NCI-H1436 treated with DMSO at 0.1 percent for 48 hours (cell line): ENCODE data around the gene WDR89.
"Not testable (repeated sequence)": the region's sequence is repeated elsewhere in the genome, so short reads cannot be mapped to it uniquely, and the experiment has no call there.

Experiments used
- DNase-seq: peaks from one replicate; lab custom pipeline; 2025; lab: John Stamatoyannopoulos, UW

WDR89 gene

GRCh38 chr14:63641473-63642228 is at the start of gene WDR89:
WDR89 (minus strand) TSS chr14:63641871; CDS start chr14:63599942, 41,929 bp downstream.
- peak; percentile 96 for DNase-seq

DNA sequence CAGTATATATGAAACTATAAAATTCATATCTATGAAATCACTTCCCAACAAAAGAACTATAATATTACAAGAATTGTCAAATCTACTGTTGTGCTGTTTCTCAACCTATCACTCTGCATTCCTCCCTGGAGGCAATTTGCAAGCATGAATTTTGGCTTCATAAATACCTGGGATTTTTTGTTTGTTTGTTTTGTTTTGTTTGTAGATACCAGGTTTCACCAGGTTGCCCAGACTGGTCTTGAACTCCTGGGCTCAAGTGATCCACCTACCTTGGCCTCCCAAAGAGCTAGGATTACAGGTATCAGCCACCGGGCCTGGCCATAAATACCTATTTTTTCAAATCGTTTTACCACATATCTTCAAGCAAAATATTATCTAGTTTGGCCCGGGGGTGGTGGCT is 47.5 kb upstream of the WDR89 start:
- DNase-seq, result no peak

DNA sequence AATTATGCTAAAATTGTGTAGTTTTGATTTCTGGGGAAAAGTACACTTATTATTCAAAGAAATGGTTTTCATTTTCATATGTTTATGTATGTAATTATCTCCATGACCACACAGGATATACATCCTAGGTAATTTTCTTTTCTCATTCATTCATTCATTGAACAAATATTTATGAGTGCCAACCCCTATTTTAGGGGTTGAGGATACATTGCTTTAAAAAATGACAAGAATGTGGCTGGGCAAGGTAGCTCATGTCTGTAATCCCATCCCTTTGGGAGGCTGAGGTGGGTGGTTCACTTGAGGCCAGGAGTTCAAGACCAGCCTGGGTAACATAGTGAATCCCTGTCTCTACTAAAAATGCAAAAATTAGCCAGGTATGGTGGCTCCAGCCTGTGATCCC is 45.3 kb upstream of the WDR89 start:
- no peak for DNase-seq

GRCh38 chr14:63685401-63685800 is 43.7 kb upstream of the WDR89 start:
- DNase-seq, result no peak

DNA sequence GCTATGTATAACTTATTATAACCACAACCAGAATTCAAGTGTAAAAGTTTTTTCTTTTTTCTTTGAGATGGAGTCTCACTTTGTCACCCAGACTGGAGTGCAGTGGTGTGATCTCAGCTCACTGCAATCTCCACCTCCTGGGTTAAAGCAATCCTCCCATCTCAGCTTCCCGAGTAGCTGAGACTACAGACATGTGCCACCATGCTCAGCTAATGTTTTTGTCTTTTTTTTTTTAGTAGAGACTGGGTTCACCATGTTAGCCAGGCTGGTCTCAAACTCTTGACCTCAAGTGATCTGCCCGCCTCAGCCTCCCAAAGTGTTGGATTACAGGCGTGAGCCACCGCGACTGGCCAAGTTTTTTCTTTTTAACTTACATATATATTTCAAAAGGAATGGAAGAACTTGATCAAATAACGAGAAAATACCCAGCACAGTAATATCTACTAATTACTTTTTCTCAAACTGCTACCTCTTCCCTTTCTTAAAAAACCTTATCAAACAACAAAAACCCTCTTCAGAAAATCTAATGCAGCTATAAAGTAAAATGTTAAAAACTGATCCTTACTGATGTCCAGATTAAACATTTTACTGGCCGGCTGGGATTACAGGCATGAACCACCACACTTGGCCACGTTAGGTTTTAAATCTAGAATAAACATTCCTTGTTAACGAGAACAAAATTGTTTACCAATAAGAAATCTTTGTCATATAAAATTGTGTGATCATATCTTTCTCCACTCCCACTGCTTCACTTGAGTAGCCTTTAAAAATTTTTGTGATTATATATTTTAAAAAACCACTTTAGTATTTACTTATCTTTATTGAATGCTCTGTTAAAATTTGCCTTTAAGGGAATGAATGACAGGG is 41.3 kb upstream of the WDR89 start:
- DNase-seq, result no peak

GRCh38 chr14:63678536-63678935 is 36.9 kb upstream of the WDR89 start:
- DNase-seq, result no peak

- DNase-seq, result no peak
Observed at GRCh38 chr14:63677891-63678379, 36.3 kb upstream of the WDR89 start.

GRCh38 chr14:63676615-63677014 is 34.9 kb upstream of the WDR89 start:
- no peak for DNase-seq

DNA sequence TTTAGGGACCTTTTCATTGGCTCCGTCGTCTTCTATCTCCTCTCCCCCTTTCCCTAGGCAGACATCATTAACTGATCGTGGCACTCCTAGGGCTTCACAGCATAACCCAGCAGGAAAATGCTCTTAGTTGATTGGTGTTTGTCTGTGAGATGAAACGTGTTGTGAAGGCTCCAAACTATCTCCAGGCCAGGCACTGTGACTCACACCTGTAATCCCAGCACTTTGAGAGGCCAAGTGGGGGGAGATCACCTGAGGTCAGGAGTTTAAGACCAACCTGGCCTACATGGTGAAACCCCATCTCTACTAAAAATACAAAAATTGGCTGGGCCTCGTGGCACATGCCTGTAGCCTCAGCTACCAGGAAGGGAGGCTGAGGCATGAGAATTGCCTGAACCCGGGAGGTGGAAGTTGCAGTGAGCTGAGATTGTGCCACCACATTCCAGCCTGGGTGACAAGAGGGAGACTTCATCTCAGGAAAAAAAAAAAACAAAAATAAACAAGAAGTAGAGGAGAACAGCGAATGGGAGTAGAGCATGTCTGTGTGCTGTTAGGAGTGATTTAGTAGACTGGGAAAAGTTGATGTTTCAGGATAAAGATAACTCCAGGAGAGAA is 32.3 kb upstream of the WDR89 start:
- no peak for DNase-seq

DNA sequence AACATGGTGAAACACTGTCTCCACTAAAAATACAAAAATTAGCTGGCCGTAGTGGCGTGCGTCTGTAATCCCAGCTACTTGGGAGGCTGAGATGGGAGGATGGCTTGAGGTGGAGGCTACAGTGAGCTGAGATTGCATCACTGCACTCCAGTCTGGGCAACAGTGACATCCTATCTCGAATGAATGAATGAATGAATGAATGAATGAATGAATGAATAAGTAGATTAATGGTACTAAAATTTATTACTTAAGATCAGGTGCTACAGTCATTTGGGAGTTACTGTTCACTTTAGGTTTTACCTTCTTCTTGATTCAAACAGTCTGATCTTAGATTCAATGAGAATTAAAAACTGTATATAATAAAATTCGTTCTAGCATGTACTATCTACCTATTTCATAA is 31.6 kb upstream of the WDR89 start:
- DNase-seq, result no peak

GRCh38 chr14:63672417-63673180 is 30.9 kb upstream of the WDR89 start:
- DNase-seq, result no peak

- no peak for DNase-seq
Observed at GRCh38 chr14:63671987-63672386, 30.3 kb upstream of the WDR89 start.

DNA sequence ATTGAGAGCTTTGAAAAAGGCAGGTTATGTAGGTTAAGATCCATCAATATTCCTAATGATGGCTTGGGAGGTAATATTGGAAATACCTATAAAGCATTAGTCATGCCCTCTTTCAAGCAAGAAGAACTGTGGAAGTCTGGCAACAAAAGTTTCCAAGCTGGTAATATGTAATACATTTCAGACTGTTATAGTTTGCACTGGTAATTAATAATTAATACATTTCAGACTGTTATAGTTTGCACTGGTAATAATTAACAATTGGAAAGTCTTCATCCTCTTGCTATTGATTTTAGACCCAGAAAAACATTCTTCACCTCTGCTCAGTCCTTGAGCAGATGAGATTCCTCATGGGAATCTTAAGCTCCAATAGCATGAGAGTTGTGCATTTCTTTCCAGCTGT is 29.0 kb upstream of the WDR89 start:
- no peak for DNase-seq

DNA sequence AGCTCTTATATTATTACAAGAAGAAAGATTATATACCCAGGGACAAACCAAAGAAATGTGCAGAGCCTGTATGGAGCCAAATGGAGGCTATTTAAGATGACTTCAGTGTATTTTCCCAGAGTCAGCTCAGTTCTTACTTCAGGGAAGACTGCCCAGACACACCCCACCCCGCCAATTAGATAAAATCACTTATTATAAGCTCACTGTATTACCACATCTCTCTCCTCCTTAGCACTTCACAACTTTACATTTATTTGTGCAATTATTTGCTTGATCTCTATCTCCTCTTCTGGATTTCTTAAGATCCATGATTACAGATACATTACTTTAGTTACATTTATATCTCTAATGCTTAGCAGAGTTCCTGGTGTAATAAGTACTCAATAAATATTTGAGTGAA is 24.7 kb upstream of the WDR89 start:
- no peak for DNase-seq

- DNase-seq, result no peak
Observed at GRCh38 chr14:63663428-63664341, 22.0 kb upstream of the WDR89 start.

DNA sequence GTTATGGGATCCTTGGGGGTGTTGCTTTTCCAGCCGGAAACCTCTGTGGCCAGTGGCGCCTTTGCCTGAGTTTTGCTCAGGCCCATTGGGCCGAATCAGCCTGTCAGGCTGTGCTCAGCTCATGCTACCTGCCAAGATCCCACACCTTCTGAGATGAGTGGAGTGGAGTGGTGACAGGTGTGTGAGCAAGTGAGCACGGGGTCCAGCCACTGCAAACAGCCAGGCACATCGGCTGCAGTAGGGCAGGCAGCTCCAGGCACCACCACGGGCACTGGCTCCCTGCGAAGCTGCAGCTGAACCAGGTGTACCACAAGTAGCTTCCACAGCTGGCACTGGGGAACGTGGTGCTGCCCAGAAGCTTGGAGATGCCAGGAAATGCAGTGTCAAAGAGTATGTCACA is 21.1 kb upstream of the WDR89 start:
- no peak for DNase-seq

- not testable (repeated sequence) for DNase-seq
Observed at GRCh38 chr14:63661881-63662280, 20.2 kb upstream of the WDR89 start.

- no peak for DNase-seq
Observed at GRCh38 chr14:63659726-63660125, 18.1 kb upstream of the WDR89 start.

GRCh38 chr14:63656194-63656593 is 14.5 kb upstream of the WDR89 start:
- no peak for DNase-seq

GRCh38 chr14:63654936-63655335 is 13.3 kb upstream of the WDR89 start:
- DNase-seq, result no peak

DNA sequence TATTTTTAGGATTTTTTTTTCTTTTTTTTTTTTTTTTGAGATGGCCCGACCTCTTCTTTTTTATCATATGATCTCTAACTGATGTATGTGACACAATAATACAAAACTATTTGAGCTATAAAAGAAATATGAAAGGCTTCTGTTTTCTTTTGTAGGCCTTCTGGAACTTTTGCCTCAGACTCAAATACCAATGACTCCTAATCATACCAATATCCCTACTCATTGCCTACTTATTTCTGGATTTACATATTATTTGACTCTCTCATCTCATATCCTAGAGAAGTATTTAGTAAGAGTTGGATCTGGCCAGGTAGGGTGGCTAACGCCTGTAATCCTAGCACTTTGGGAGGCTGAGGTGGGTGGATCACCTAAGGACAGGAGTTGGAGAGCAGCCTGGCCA is 12.7 kb upstream of the WDR89 start:
- DNase-seq, result no peak
